Measurements from ENCODE around the gene RAPGEF4.
A peak's percentile ranks its signal among the peaks of the same experiment; 100 is the strongest.

The RAPGEF4 gene

GRCh38 chr2:173064151-173064805, 328.6 kb downstream of the RAPGEF4 start:
- no peak overlapping the region for H3K4me2 ChIP-seq (ENCODE audit: low read length)
- no peak overlapping the region for H3K27ac ChIP-seq (ENCODE audit: low read depth, low read length)
- no peaks in the 10 kb centered on the region for H3K9me3 ChIP-seq (ENCODE audit: control insufficient read depth, insufficient read depth, low read length)
- H3K79me2 ChIP-seq (ENCODE audit: control insufficient read depth, low read length), result no peaks in the 10 kb centered on the region
- H4K20me1 ChIP-seq (ENCODE audit: control insufficient read depth, insufficient read depth, low read depth, low read length), result no peaks in the 10 kb centered on the region
- H3K36me3 ChIP-seq (ENCODE audit: control insufficient read depth, low read length), result no peaks in the 10 kb centered on the region
- H3K27me3 ChIP-seq (ENCODE audit: control insufficient read depth, low read length), result no peaks in the 10 kb centered on the region
- H3K4me1 ChIP-seq (ENCODE audit: control insufficient read depth, low read length), result peaks cover 17% of the 10 kb centered on the region
- H3K9me2 ChIP-seq (replicated peaks; ENCODE audit: control insufficient read depth, low read length), result no peaks in the 10 kb centered on the region
- no peaks in the 10 kb centered on the region for H3F3A ChIP-seq (ENCODE audit: control insufficient read depth, insufficient read depth)
- H3K4me3 ChIP-seq (ENCODE audit: low read length), result no peak overlapping the region
- TF ChIP-seq EZH2phosphoT487 (IDR thresholded peaks at IDR 0.05; ENCODE audit: borderline replicate concordance, low read length), result no peak
- TF ChIP-seq CTCF (IDR thresholded peaks at IDR 0.05; ENCODE audit: low read depth, low read length, poor library complexity, severe bottlenecking), result no peak

GRCh38 chr2:173066887-173067676, 331.4 kb downstream of the RAPGEF4 start:
- H3F3A ChIP-seq (ENCODE audit: control insufficient read depth, insufficient read depth), result no peaks in the 10 kb centered on the region
- H3K27ac ChIP-seq (ENCODE audit: low read depth, low read length), result no peak overlapping the region
- no peaks in the 10 kb centered on the region for H3K36me3 ChIP-seq (ENCODE audit: control insufficient read depth, low read length)
- H3K4me1 ChIP-seq (ENCODE audit: control insufficient read depth, low read length), result no peaks in the 10 kb centered on the region
- H4K20me1 ChIP-seq (ENCODE audit: control insufficient read depth, insufficient read depth, low read depth, low read length), result no peaks in the 10 kb centered on the region
- no peaks in the 10 kb centered on the region for H3K79me2 ChIP-seq (ENCODE audit: control insufficient read depth, low read length)
- no peaks in the 10 kb centered on the region for H3K9me3 ChIP-seq (ENCODE audit: control insufficient read depth, insufficient read depth, low read length)
- no peaks in the 10 kb centered on the region for H3K27me3 ChIP-seq (ENCODE audit: control insufficient read depth, low read length)
- TF ChIP-seq EZH2phosphoT487 (IDR thresholded peaks at IDR 0.05; ENCODE audit: borderline replicate concordance, low read length) (no peak), CTCF (IDR thresholded peaks at IDR 0.05; ENCODE audit: low read depth, low read length, poor library complexity, severe bottlenecking) (no peak)
- H3K4me2 ChIP-seq (ENCODE audit: low read length), result no peak overlapping the region
- H3K4me3 ChIP-seq (ENCODE audit: low read length), result no peak overlapping the region
- no peaks in the 10 kb centered on the region for H3K9me2 ChIP-seq (replicated peaks; ENCODE audit: control insufficient read depth, low read length)

GRCh38 chr2:173075056-173075780, 339.6 kb downstream of the RAPGEF4 start:
- Histone ChIP-seq H3K4me1 (ENCODE audit: control insufficient read depth, low read length) (peaks cover 35% of the 10 kb centered on the region), H3K4me2 (ENCODE audit: low read length) (peak overlapping the region; percentile 93), H3K9me3 (ENCODE audit: control insufficient read depth, insufficient read depth, low read length) (no peaks in the 10 kb centered on the region), H3K27me3 (ENCODE audit: control insufficient read depth, low read length) (no peaks in the 10 kb centered on the region), H3K27ac (ENCODE audit: low read depth, low read length) (peak overlapping the region; percentile 72), H3K36me3 (ENCODE audit: control insufficient read depth, low read length) (peaks cover 10% of the 10 kb centered on the region), H3F3A (ENCODE audit: control insufficient read depth, insufficient read depth) (0 out of 2 replicates have a peak, but pooled peaks cover 4% of the 10 kb centered on the region), H3K4me3 (ENCODE audit: low read length) (peak overlapping the region; percentile 84), H4K20me1 (ENCODE audit: control insufficient read depth, insufficient read depth, low read depth, low read length) (no peaks in the 10 kb centered on the region), H3K79me2 (ENCODE audit: control insufficient read depth, low read length) (peaks cover 47% of the 10 kb centered on the region), H3K9me2 (replicated peaks; ENCODE audit: control insufficient read depth, low read length) (no peaks in the 10 kb centered on the region)
- no peak for TF ChIP-seq CTCF (IDR thresholded peaks at IDR 0.05; ENCODE audit: low read depth, low read length, poor library complexity, severe bottlenecking)
- TF ChIP-seq EZH2phosphoT487 (IDR thresholded peaks at IDR 0.05; ENCODE audit: borderline replicate concordance, low read length), result no peak
